ENCODE data around the gene C1R. TPM values are rescaled to one million over a fixed set of nuclear protein-coding genes. Genes with fewer than 3 reads are reported as not detected.

Gene C1R
- total RNA-seq, result 1 to 10 TPM; 3.1 TPM

GRCh38 chr12:7092229-7092985, at the start of gene C1R:
C1R (minus strand) TSS chr12:7092445; CDS start chr12:7092388, 57 bp downstream.

GRCh38 chr12:7129872-7130691, 37.8 kb upstream of the C1R start, which contains the start of gene CLSTN3:
CLSTN3 (plus strand) TSS chr12:7130371; CDS start chr12:7130649, 278 bp downstream.

GRCh38 chr12:7128681-7129286, 36.5 kb upstream of the C1R start, which contains the start of gene RBP5:
RBP5 (minus strand) TSS chr12:7128889; CDS start chr12:7128775, 114 bp downstream.

GRCh38 chr12:7108796-7109571, 16.7 kb upstream of the C1R start, which contains the start of gene C1RL:
C1RL (minus strand) TSS chr12:7109214; CDS start chr12:7109180, 34 bp downstream.

GRCh38 chr12:7060353-7060954, 31.8 kb downstream of the C1R start, which contains the start of gene C1S:
C1S (plus strand) TSS chr12:7060718; CDS start chr12:7061913, 1,195 bp downstream.

Other genes with a start within 250 kb of the C1R start
- gene CDCA3, start 241.2 kb downstream of the C1R start, total RNA-seq, result 10 to 100 TPM; 82.5 to 85.6 TPM
- gene USP5, start 240.3 kb downstream of the C1R start, total RNA-seq, result 100 to 1,000 TPM; 112 to 115 TPM
- gene TPI1, start 224.9 kb downstream of the C1R start, total RNA-seq, result 1,000 to 10,000 TPM; 1,127 to 1,161 TPM
- gene SPSB2, start 219.1 kb downstream of the C1R start, total RNA-seq, result 1 to 10 TPM; 8.0 to 8.7 TPM
- 1 to 10 TPM; 3.0 to 3.8 TPM for gene LRRC23, start 187.6 kb downstream of the C1R start, total RNA-seq
- 100 to 1,000 TPM; 146 to 157 TPM for gene ENO2, start 177.9 kb downstream of the C1R start, total RNA-seq
- gene ATN1, start 164.5 kb downstream of the C1R start, total RNA-seq, result 10 to 100 TPM; 26.4 to 29.4 TPM
- gene RNU7-1, start 148.6 kb downstream of the C1R start, total RNA-seq, result not detected
- 100 to 1,000 TPM; 239 to 248 TPM for gene C12orf57, start 148.4 kb downstream of the C1R start, total RNA-seq
- gene PTPN6, start 141.1 kb downstream of the C1R start, total RNA-seq, result 100 to 1,000 TPM; 394 to 402 TPM
- gene PHB2, start 121.8 kb downstream of the C1R start, total RNA-seq, result 100 to 1,000 TPM; 216 TPM
- gene EMG1, start 121.5 kb downstream of the C1R start, total RNA-seq, result 10 to 100 TPM; 46.4 to 51.7 TPM
- 10 to 100 TPM; 34.7 to 37.2 TPM for gene LPCAT3, start 74.0 kb downstream of the C1R start, total RNA-seq
- gene C1S, start 31.7 kb downstream of the C1R start, total RNA-seq, result 1 to 10 TPM; 1.5 to 1.9 TPM
- gene C1RL, start 16.8 kb upstream of the C1R start, total RNA-seq, result 10 to 100 TPM; 25.9 to 31.3 TPM
- gene RBP5, start 36.4 kb upstream of the C1R start, total RNA-seq, result 1 to 10 TPM in 1 of 2 experiments, under 1 TPM in 1; 0.48 to 2.1 TPM
- 100 to 1,000 TPM; 109 to 116 TPM for gene CLSTN3, start 37.9 kb upstream of the C1R start, total RNA-seq
- gene PEX5, start 97.2 kb upstream of the C1R start, total RNA-seq, result 10 to 100 TPM; 19.9 to 22.2 TPM
- gene ACSM4, start 211.6 kb upstream of the C1R start, total RNA-seq, result not detected

Data from activated naive CD4-positive, alpha-beta T cell treated with anti-CD3 and anti-CD28 coated beads, Interleukin-2, amount 10 ng/mL, durations not matched to agents 5 hours and 36 hours (primary cell).